NT2/D1 (cell line): ENCODE data around the gene FGD1.

Source experiments
- DNase-seq: peaks from one replicate; pipeline ENCODE4 v3.0.0-alpha.2; 2011; ENCODE audit warnings: low read depth, low spot score
- H3K27me3 ChIP-seq: 2 replicates; pipeline ENCODE4 v1.6.0; 2011; ENCODE audit warnings: mild to moderate bottlenecking; ENCODE audit not compliant: insufficient read length, insufficient read depth
- H3K36me3 ChIP-seq: 2 replicates; pipeline ENCODE4 v1.6.1; 2011; ENCODE audit warnings: mild to moderate bottlenecking, low read length, mixed read lengths; ENCODE audit not compliant: insufficient read depth, insufficient read length
- H3K4me1 ChIP-seq: 2 replicates; pipeline ENCODE4 v1.5.1; 2011; ENCODE audit not compliant: insufficient read depth, insufficient read length
- H3K4me3 ChIP-seq: 2 replicates; pipeline ENCODE4 v1.5.1; 2011; ENCODE audit warnings: low read depth; ENCODE audit not compliant: insufficient read length
- H3K9ac ChIP-seq: 2 replicates; pipeline ENCODE4 v1.6.0; 2011; ENCODE audit warnings: low read depth; ENCODE audit not compliant: insufficient read length
- H3K9me3 ChIP-seq: 2 replicates; pipeline ENCODE4 v1.5.1; 2011; ENCODE audit warnings: mild to moderate bottlenecking, low read length; ENCODE audit not compliant: insufficient read depth
- SUZ12 ChIP-seq: IDR thresholded peaks from 2 replicates; pipeline ENCODE4 v1.6.1; 2011; ENCODE audit not compliant: insufficient read length, insufficient read depth; ENCODE audit errors: extremely low read depth
- YY1 ChIP-seq: IDR thresholded peaks from 2 replicates; pipeline ENCODE4 v1.6.1; 2011; ENCODE audit not compliant: insufficient read length, insufficient read depth
- ZNF274 ChIP-seq: IDR thresholded peaks from 2 replicates; pipeline ENCODE4 v1.6.1; 2011; ENCODE audit warnings: mild to moderate bottlenecking, low read depth, low read length

FGD1 gene

GRCh38 chrX:54484666-54485065 lies 11.4 kb downstream of the FGD1 start:
- Histone ChIP-seq H3K9ac (no peak overlapping the region), H3K27me3 (no peaks in the 10 kb centered on the region), H3K36me3 (peaks cover 7% of the 10 kb centered on the region), H3K9me3 (no peaks in the 10 kb centered on the region), H3K4me3 (no peak overlapping the region), H3K4me1 (peaks cover 27% of the 10 kb centered on the region)
- DNase-seq: no peak
- TF ChIP-seq YY1 (no peak), ZNF274 (no peak), SUZ12 (no peak)

- H3K27me3 ChIP-seq: no peaks in the 10 kb centered on the region
Measured at GRCh38 chrX:54483946-54484345, 12.1 kb downstream of the FGD1 start.

GRCh38 chrX:54482839-54483593 lies 13.0 kb downstream of the FGD1 start:
- Histone ChIP-seq H3K9ac (peak overlapping the region; percentile 59), H3K27me3 (no peaks in the 10 kb centered on the region), H3K4me1 (peaks cover 35% of the 10 kb centered on the region), H3K36me3 (peaks cover 10% of the 10 kb centered on the region), H3K4me3 (no peak overlapping the region), H3K9me3 (no peaks in the 10 kb centered on the region)
- TF ChIP-seq SUZ12 (no peak), ZNF274 (no peak), YY1 (no peak)
- no peak for DNase-seq

More at GRCh38 chrX:54483946-54484345, 12.1 kb downstream of the FGD1 start:
- TF ChIP-seq ZNF274: no peak
- no peak for TF ChIP-seq YY1
- no peak for TF ChIP-seq SUZ12
- peaks cover 31% of the 10 kb centered on the region for H3K4me1 ChIP-seq
- no peak overlapping the region for H3K9ac ChIP-seq
- no peak for DNase-seq
- no peak overlapping the region for H3K4me3 ChIP-seq
- H3K36me3 ChIP-seq: peaks cover 7% of the 10 kb centered on the region
- no peaks in the 10 kb centered on the region for H3K9me3 ChIP-seq

GRCh38 chrX:54479136-54480111 lies 16.6 kb downstream of the FGD1 start:
- peak; percentile 65 for DNase-seq
- H3K4me3 ChIP-seq: no peak overlapping the region
- H3K9ac ChIP-seq: peak overlapping the region; percentile 52
- H3K9me3 ChIP-seq: no peaks in the 10 kb centered on the region
- TF ChIP-seq ZNF274 (no peak), YY1 (no peak), SUZ12 (no peak)
- H3K4me1 ChIP-seq: peaks cover 31% of the 10 kb centered on the region
- no peaks in the 10 kb centered on the region for H3K27me3 ChIP-seq
- H3K36me3 ChIP-seq: peaks cover 12% of the 10 kb centered on the region

- TF ChIP-seq SUZ12 (no peak), YY1 (no peak), ZNF274 (no peak)
- Histone ChIP-seq H3K36me3 (peaks cover 26% of the 10 kb centered on the region), H3K4me3 (no peak overlapping the region), H3K27me3 (no peaks in the 10 kb centered on the region), H3K4me1 (peaks cover 7% of the 10 kb centered on the region), H3K9me3 (no peaks in the 10 kb centered on the region), H3K9ac (no peak overlapping the region)
- no peak for DNase-seq
Measured at GRCh38 chrX:54473993-54474859, 21.8 kb downstream of the FGD1 start.

- H3K36me3 ChIP-seq: peaks cover 58% of the 10 kb centered on the region
- no peak for TF ChIP-seq SUZ12
- no peak for TF ChIP-seq ZNF274
- TF ChIP-seq YY1: no peak
- no peak overlapping the region for H3K9ac ChIP-seq
- DNase-seq: no peak
- H3K27me3 ChIP-seq: no peaks in the 10 kb centered on the region
- H3K4me3 ChIP-seq: no peak overlapping the region
- no peaks in the 10 kb centered on the region for H3K4me1 ChIP-seq
- H3K9me3 ChIP-seq: no peaks in the 10 kb centered on the region
Measured at GRCh38 chrX:54470054-54470760, 25.8 kb downstream of the FGD1 start.
